ENCODE measurements around the gene GABRR2. TPM values are rescaled to one million over a fixed set of nuclear protein-coding genes. Genes with fewer than 3 reads are reported as not detected.

The GABRR2 gene
- polyA plus RNA-seq, 1 donor from 2014 or later = 0.31 TPM

DNA sequence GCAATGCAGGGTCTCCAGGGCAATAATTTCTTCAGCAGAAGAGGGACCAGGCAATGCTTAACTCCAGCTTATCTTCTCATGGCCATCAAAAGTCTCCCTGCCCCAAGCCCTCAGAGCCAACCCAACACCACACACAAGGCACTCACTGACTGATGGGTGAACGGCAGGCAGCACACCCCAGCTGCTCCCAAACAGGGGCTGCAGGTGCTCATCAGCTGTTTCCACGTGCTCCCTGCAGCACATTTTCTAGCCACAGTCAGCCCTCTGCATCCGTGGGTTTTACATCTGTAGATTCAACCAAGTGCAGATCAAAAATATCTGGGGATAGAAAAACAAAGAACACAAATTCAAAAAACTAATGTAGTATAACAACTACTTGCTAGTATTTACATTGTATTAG lies 94.0 kb downstream of the GABRR2 start:
- Histone ChIP-seq H3K27ac (ENCODE audit: low read length) (no peak overlapping the region), H3K36me3 (ENCODE audit: insufficient read depth, low read length) (no peaks in the 10 kb centered on the region), H3K9ac (ENCODE audit: low read length) (no peak overlapping the region), H3K4me2 (ENCODE audit: low read length) (no peak overlapping the region), H3K27me3 (ENCODE audit: insufficient read depth, low read depth, low read length) (no peaks in the 10 kb centered on the region), H3F3A (ENCODE audit: insufficient read depth, low read length, poor library complexity, severe bottlenecking) (no peaks in the 10 kb centered on the region), H3K9me3 (ENCODE audit: low read length) (no peaks in the 10 kb centered on the region), H4K20me1 (ENCODE audit: insufficient read depth) (no peaks in the 10 kb centered on the region), H3K4me3 (ENCODE audit: low read length) (no peak overlapping the region), H2AFZ (ENCODE audit: low read depth, low read length) (no peak overlapping the region), H3K79me2 (replicated peaks; ENCODE audit: insufficient read depth, low read length) (no peaks in the 10 kb centered on the region), H3K9me2 (ENCODE audit: insufficient read depth, low read length) (no peaks in the 10 kb centered on the region)
- TF ChIP-seq SMC3 (conservative IDR thresholded peaks at IDR 0.05; ENCODE audit: poor library complexity) (no peak), TAF1 (IDR thresholded peaks at IDR 0.05; ENCODE audit: low read depth) (no peak), EP300 (conservative IDR thresholded peaks at IDR 0.05; ENCODE audit: poor library complexity, severe bottlenecking) (no peak), MXI1 (conservative IDR thresholded peaks at IDR 0.05; ENCODE audit: poor library complexity, severe bottlenecking) (no peak), RAD21 (conservative IDR thresholded peaks at IDR 0.05) (no peak), POLR2AphosphoS5 (IDR thresholded peaks at IDR 0.05) (no peak), EZH2 (IDR thresholded peaks at IDR 0.05; ENCODE audit: borderline replicate concordance, insufficient read depth, low read length, poor library complexity, severe bottlenecking) (no peak)
- TF ChIP-seq, protein P1, sequence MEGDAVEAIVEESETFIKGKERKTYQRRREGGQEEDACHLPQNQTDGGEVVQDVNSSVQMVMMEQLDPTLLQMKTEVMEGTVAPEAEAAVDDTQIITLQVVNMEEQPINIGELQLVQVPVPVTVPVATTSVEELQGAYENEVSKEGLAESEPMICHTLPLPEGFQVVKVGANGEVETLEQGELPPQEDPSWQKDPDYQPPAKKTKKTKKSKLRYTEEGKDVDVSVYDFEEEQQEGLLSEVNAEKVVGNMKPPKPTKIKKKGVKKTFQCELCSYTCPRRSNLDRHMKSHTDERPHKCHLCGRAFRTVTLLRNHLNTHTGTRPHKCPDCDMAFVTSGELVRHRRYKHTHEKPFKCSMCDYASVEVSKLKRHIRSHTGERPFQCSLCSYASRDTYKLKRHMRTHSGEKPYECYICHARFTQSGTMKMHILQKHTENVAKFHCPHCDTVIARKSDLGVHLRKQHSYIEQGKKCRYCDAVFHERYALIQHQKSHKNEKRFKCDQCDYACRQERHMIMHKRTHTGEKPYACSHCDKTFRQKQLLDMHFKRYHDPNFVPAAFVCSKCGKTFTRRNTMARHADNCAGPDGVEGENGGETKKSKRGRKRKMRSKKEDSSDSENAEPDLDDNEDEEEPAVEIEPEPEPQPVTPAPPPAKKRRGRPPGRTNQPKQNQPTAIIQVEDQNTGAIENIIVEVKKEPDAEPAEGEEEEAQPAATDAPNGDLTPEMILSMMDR (IDR thresholded peaks at IDR 0.05; ENCODE audit: poor library complexity, severe bottlenecking) = no peak
- TF ChIP-seq, protein P2, sequence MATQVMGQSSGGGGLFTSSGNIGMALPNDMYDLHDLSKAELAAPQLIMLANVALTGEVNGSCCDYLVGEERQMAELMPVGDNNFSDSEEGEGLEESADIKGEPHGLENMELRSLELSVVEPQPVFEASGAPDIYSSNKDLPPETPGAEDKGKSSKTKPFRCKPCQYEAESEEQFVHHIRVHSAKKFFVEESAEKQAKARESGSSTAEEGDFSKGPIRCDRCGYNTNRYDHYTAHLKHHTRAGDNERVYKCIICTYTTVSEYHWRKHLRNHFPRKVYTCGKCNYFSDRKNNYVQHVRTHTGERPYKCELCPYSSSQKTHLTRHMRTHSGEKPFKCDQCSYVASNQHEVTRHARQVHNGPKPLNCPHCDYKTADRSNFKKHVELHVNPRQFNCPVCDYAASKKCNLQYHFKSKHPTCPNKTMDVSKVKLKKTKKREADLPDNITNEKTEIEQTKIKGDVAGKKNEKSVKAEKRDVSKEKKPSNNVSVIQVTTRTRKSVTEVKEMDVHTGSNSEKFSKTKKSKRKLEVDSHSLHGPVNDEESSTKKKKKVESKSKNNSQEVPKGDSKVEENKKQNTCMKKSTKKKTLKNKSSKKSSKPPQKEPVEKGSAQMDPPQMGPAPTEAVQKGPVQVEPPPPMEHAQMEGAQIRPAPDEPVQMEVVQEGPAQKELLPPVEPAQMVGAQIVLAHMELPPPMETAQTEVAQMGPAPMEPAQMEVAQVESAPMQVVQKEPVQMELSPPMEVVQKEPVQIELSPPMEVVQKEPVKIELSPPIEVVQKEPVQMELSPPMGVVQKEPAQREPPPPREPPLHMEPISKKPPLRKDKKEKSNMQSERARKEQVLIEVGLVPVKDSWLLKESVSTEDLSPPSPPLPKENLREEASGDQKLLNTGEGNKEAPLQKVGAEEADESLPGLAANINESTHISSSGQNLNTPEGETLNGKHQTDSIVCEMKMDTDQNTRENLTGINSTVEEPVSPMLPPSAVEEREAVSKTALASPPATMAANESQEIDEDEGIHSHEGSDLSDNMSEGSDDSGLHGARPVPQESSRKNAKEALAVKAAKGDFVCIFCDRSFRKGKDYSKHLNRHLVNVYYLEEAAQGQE (IDR thresholded peaks at IDR 0.05; ENCODE audit: borderline replicate concordance) = no peak

DNA sequence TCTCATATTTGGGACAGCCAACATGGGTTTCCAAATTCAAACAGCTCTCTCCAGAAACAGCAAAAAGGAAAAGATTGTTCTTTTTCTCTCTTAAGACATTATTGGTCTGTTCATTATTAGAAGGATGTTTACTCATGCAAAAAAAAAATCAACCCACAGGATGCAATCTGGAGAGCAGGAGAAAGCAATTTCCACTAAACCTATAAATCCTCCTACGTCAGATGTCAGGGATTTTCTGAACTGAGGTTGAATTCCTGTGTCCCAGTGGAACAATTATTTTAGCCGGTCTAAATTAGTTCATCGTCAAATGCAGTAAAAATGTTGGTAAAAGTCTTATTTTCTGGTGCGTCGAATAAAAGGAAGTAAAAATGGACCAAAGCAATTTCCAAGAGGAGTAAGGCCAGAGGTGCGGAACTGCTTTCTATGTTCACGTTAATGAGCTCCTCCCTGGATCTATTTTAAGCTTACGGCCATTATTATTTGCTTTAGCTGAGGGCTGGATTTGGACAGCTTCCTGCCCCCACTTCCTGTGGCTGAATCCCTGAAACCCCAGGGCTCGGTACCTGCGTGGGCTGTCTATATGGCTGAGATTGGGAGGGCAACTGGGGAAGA lies 97.7 kb downstream of the GABRR2 start, which contains the start of gene GABRR1:
Gene GABRR1 (minus strand): TSS at position 60 of the 612 bp plus-strand sequence. CDS start 36 bp downstream, at position 24.
- Histone ChIP-seq H3K4me3 (ENCODE audit: low read length) (no peak within 1 kb of the TSS), H2AFZ (ENCODE audit: low read depth, low read length) (no peak within 1 kb of the TSS), H3K27ac (ENCODE audit: low read length) (no peak within 1 kb of the TSS)

More for the DNA sequence above, 97.7 kb downstream of the GABRR2 start, which contains the start of gene GABRR1:
- Histone ChIP-seq H3K9ac (ENCODE audit: low read length) (no peak within 1 kb of the TSS), H3K36me3 (ENCODE audit: insufficient read depth, low read length) (no peaks in the 10 kb centered on the region), H4K20me1 (ENCODE audit: insufficient read depth) (no peaks in the 10 kb centered on the region), H3K27me3 (ENCODE audit: insufficient read depth, low read depth, low read length) (no peaks in the 10 kb centered on the region), H3K79me2 (replicated peaks; ENCODE audit: insufficient read depth, low read length) (no peaks in the 10 kb centered on the region), H3K9me3 (ENCODE audit: low read length) (no peaks in the 10 kb centered on the region), H3F3A (ENCODE audit: insufficient read depth, low read length, poor library complexity, severe bottlenecking) (no peaks in the 10 kb centered on the region), H3K9me2 (ENCODE audit: insufficient read depth, low read length) (no peaks in the 10 kb centered on the region), H3K4me2 (ENCODE audit: low read length) (no peak within 1 kb of the TSS)
- TF ChIP-seq, protein P2 (IDR thresholded peaks at IDR 0.05; ENCODE audit: borderline replicate concordance) = no peak
- TF ChIP-seq SMC3 (conservative IDR thresholded peaks at IDR 0.05; ENCODE audit: poor library complexity) (no peak), MXI1 (conservative IDR thresholded peaks at IDR 0.05; ENCODE audit: poor library complexity, severe bottlenecking) (no peak), EP300 (conservative IDR thresholded peaks at IDR 0.05; ENCODE audit: poor library complexity, severe bottlenecking) (no peak), TAF1 (IDR thresholded peaks at IDR 0.05; ENCODE audit: low read depth) (no peak), POLR2AphosphoS5 (IDR thresholded peaks at IDR 0.05) (no peak), RAD21 (conservative IDR thresholded peaks at IDR 0.05) (no peak), EZH2 (IDR thresholded peaks at IDR 0.05; ENCODE audit: borderline replicate concordance, insufficient read depth, low read length, poor library complexity, severe bottlenecking) (no peak)
- TF ChIP-seq, protein P1 (IDR thresholded peaks at IDR 0.05; ENCODE audit: poor library complexity, severe bottlenecking) = no peak
